HepG2 (cell line): Measurements from ENCODE around the gene MRPL43. TPM values are rescaled to one million over a fixed set of nuclear protein-coding genes. Genes with fewer than 3 reads are reported as not detected.

Source experiments
- EED ChIP-seq: sonication (generic); formaldehyde crosslinking; IDR thresholded peaks from 2 replicates; pipeline ENCODE4 v1.5.0; 2020; ENCODE audit warnings: mild to moderate bottlenecking, missing genetic modification reagents
- GATAD2A ChIP-seq: IDR thresholded peaks from 2 replicates; pipeline ENCODE4 v1.6.1; 2016
- JUNB ChIP-seq: sonication (generic); formaldehyde crosslinking; IDR thresholded peaks from 2 replicates; pipeline ENCODE4 v1.8.0; 2022; ENCODE audit warnings: missing genetic modification reagents, mild to moderate bottlenecking, borderline replicate concordance
- KDM5B ChIP-seq: sonication (generic); formaldehyde crosslinking; IDR thresholded peaks from 2 replicates; pipeline ENCODE4 v1.4.0; 2020; ENCODE audit warnings: missing genetic modification reagents, mild to moderate bottlenecking, borderline replicate concordance
- NCOA5 ChIP-seq: sonication (generic); formaldehyde crosslinking; IDR thresholded peaks from 2 replicates; pipeline ENCODE4 v1.4.0; 2020; ENCODE audit warnings: missing genetic modification reagents
- NR1H2 ChIP-seq: sonication (generic); formaldehyde crosslinking; IDR thresholded peaks from 2 replicates; pipeline ENCODE4 v1.8.1; 2022; ENCODE audit warnings: low read depth, missing genetic modification reagents, borderline replicate concordance
- SP140L ChIP-seq: sonication (generic); formaldehyde crosslinking; IDR thresholded peaks from 2 replicates; pipeline ENCODE4 v1.4.0; 2020; ENCODE audit warnings: missing genetic modification reagents, borderline replicate concordance
- TCF7 ChIP-seq: sonication (generic); IDR thresholded peaks from 2 replicates; pipeline ENCODE4 v1.6.1; 2016; ENCODE audit warnings: antibody characterized with exemption, low read depth
- ZBTB1 ChIP-seq: sonication (generic); formaldehyde crosslinking; IDR thresholded peaks from 2 replicates; pipeline ENCODE4 v1.4.0; 2020; ENCODE audit warnings: missing genetic modification reagents, borderline replicate concordance
- ZBTB7B ChIP-seq: sonication (generic); formaldehyde crosslinking; IDR thresholded peaks from 2 replicates; pipeline ENCODE4 v1.4.0; 2020; ENCODE audit warnings: missing genetic modification reagents
- ZSCAN29 ChIP-seq: sonication (generic); formaldehyde crosslinking; conservative IDR thresholded peaks from 2 replicates; pipeline ENCODE4 v1.4.0; 2020; ENCODE audit warnings: mild to moderate bottlenecking, missing genetic modification reagents
- polyA plus RNA-seq, 8 experiments: library from polyadenylated mRNA; depleted of rRNA in 3 of 8; stranded (reverse) in 7 of 8; unstranded in 1 of 8; fragments of >200 nt; fragmentation: Illumina TruSeq in 4 of 8; extraction: Trizol in 4 of 8; gene quantifications; 2 replicates each; pipeline versions ENCODE4 v1.2.1 to v1.2.3, GENCODE V29; 2011 to 2016; ENCODE audit warnings: low read depth in 4 of 8, missing spikeins in 1 of 8, mixed read lengths in 1 of 8; ENCODE audit not compliant: insufficient read depth in 1 of 8
- total RNA-seq, 5 experiments: library from RNA; depleted of rRNA; stranded (reverse); fragments of >200 nt; fragmentation: Illumina TruSeq; extraction: Trizol; gene quantifications; 2 replicates each; pipeline ENCODE4 v1.2.3, GENCODE V29; 2016; ENCODE audit warnings: low read depth in 1 of 5
- TF ChIP-seq, protein P1 (sequence below): sonication (generic); formaldehyde crosslinking; IDR thresholded peaks from 2 replicates; pipeline ENCODE4 v1.4.0; 2020; ENCODE audit warnings: mild to moderate bottlenecking, missing genetic modification reagents
- TF ChIP-seq, protein P2 (sequence below): sonication (generic); formaldehyde crosslinking; IDR thresholded peaks from 2 replicates; pipeline ENCODE4 v1.4.0; 2020; ENCODE audit warnings: missing genetic modification reagents
- TF ChIP-seq, protein P3 (sequence below): sonication (generic); formaldehyde crosslinking; IDR thresholded peaks from 2 replicates; pipeline ENCODE4 v1.4.0; 2020; ENCODE audit warnings: missing genetic modification reagents

MRPL43 gene
- total and polyA plus RNA-seq, 2 of the 13 experiments (the other 11 are each of a cell fraction or from before 2014, with no cell fraction given): 71.0 to 73.7 TPM

DNA sequence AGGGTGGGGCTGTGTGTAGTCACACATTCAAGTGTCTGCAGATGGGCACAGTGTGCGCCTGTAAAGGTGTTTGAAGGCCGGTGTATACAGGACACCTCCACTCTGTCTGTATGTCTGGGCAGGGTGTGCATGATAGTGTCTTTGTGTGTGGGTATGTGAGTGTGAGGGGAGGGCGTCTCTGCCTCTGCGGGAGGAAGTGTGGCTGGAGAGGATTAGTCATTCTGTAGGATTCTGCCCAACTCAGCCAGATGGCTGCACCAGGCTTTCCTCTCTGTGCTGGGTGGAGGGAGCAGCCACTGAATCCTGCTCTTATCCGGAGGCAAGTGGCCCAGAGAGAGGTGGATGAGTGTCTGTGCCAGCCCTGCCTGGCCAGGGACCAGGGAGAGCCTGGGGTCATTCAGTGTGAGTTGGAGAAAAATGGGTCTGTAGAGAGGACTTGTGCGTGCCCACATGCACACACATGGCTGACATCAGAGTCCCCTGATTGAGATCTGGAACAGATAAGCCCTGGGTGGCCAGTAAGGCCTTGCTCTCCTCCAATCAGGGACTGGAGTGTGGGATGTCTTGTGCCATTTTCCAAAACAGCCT, 45.4 kb upstream of the MRPL43 start (continued):
- TF ChIP-seq, protein P1, sequence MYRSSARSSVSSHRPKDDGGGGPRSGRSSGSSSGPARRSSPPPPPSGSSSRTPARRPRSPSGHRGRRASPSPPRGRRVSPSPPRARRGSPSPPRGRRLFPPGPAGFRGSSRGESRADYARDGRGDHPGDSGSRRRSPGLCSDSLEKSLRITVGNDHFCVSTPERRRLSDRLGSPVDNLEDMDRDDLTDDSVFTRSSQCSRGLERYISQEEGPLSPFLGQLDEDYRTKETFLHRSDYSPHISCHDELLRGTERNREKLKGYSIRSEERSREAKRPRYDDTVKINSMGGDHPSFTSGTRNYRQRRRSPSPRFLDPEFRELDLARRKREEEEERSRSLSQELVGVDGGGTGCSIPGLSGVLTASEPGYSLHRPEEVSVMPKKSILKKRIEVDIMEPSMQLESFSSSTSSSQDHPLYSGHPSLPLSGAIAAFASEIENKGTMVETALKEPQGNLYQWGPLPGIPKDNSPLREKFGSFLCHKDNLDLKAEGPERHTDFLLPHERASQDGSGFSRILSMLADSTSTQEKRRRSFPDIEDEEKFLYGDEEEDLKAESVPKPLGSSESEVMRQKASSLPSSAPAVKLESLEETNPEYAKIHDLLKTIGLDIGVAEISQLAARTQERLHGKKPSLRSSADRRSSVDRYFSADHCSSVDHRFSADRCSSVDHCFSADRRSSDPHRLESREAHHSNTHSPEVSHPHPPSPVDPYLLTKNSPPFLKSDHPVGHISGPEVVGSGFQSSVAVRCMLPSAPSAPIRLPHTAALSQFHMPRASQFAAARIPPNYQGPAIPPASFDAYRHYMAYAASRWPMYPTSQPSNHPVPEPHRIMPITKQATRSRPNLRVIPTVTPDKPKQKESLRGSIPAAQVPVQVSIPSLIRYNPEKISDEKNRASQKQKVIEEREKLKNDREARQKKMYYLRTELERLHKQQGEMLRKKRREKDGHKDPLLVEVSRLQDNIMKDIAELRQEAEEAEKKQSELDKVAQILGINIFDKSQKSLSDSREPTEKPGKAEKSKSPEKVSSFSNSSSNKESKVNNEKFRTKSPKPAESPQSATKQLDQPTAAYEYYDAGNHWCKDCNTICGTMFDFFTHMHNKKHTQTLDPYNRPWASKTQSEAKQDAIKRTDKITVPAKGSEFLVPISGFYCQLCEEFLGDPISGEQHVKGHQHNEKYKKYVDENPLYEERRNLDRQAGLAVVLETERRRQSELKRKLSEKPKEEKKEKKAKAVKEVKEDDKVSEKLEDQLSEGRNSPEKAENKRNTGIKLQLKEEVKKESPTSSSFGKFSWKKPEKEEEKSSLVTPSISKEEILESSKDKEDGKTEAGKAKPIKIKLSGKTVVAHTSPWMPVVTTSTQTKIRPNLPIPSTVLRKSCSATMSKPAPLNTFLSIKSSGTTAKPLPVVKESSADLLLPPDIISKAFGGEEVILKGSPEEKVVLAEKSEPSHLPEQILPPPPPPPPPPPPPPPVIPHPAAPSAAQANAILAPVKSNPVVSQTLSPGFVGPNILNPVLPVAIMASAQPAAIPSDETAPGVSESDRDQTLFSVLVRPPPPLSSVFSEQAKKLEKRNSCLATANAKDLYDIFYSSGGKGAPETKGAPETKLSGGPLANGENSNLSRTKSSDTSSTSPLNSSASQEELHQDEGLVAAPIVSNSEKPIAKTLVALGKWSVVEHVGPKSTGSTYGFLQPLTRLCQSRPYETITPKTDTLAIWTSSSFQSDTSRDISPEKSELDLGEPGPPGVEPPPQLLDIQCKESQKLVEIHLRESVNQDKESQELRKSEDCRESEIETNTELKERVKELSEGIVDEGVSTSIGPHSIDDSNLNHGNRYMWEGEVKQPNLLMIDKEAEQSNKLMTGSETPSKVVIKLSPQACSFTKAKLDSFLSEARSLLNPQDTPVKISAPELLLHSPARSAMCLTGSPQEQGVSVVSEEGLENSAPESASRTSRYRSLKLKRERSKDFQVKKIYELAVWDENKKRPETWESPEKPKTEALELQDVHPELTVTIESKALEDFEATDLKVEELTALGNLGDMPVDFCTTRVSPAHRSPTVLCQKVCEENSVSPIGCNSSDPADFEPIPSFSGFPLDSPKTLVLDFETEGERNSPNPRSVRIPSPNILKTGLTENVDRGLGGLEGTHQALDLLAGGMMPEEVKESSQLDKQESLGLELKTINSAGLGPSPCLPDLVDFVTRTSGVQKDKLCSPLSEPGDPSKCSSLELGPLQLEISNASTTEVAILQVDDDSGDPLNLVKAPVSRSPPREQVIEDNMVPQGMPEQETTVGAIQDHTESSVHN (CRISPR knock-in tag): no peak
- TF ChIP-seq ZSCAN29 (CRISPR knock-in tag): 0 out of 2 replicates have a peak, but pooled peaks have one; percentile 23
- 0 out of 2 replicates have a peak, but pooled peaks have one; percentile 6 for TF ChIP-seq GATAD2A
- no peak for TF ChIP-seq ZBTB7B (CRISPR knock-in tag)
- TF ChIP-seq, protein P2, sequence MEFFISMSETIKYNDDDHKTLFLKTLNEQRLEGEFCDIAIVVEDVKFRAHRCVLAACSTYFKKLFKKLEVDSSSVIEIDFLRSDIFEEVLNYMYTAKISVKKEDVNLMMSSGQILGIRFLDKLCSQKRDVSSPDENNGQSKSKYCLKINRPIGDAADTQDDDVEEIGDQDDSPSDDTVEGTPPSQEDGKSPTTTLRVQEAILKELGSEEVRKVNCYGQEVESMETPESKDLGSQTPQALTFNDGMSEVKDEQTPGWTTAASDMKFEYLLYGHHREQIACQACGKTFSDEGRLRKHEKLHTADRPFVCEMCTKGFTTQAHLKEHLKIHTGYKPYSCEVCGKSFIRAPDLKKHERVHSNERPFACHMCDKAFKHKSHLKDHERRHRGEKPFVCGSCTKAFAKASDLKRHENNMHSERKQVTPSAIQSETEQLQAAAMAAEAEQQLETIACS (CRISPR knock-in tag): no peak
- no peak for TF ChIP-seq NCOA5
- TF ChIP-seq KDM5B (CRISPR knock-in tag): peak; percentile 16; the same call in 1 of the 2 replicates
- no peak for TF ChIP-seq NR1H2 (CRISPR knock-in tag)
- 0 out of 2 replicates have a peak, but pooled peaks have one; percentile 47 for TF ChIP-seq JUNB (CRISPR knock-in tag)
- TF ChIP-seq EED (CRISPR knock-in tag): no peak
- no peak for TF ChIP-seq SP140L (CRISPR knock-in tag)
- TF ChIP-seq, protein P3, sequence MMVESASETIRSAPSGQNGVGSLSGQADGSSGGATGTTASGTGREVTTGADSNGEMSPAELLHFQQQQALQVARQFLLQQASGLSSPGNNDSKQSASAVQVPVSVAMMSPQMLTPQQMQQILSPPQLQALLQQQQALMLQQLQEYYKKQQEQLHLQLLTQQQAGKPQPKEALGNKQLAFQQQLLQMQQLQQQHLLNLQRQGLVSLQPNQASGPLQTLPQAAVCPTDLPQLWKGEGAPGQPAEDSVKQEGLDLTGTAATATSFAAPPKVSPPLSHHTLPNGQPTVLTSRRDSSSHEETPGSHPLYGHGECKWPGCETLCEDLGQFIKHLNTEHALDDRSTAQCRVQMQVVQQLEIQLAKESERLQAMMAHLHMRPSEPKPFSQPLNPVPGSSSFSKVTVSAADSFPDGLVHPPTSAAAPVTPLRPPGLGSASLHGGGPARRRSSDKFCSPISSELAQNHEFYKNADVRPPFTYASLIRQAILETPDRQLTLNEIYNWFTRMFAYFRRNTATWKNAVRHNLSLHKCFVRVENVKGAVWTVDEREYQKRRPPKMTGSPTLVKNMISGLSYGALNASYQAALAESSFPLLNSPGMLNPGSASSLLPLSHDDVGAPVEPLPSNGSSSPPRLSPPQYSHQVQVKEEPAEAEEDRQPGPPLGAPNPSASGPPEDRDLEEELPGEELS (CRISPR knock-in tag): no peak
- no peak for TF ChIP-seq ZBTB1 (CRISPR knock-in tag)
- no peak for TF ChIP-seq TCF7
